IMR-90 (cell line): Measurements from ENCODE around the gene SGMS1. TPM values are rescaled to one million over a fixed set of nuclear protein-coding genes. Genes with fewer than 3 reads are reported as not detected.

ENCODE experiments used
- ATAC-seq: fragments of 200-7000 bp; cut with Tn5 transposase; 2 replicates; pipeline ENCODE4 v1.9.1; 2020; ENCODE audit warnings: low read depth, mild to moderate bottlenecking, moderate library complexity
- BruUV-seq: library from RNA; stranded (reverse); fragments of 400-500 nt; replicated peaks from 2 replicates; lab custom pipeline; 2021; lab: Mats Ljungman, UMichigan
- CTCF ChIA-PET: fragments of 300-600 bp; formaldehyde crosslinking; extraction: SDS; loops from one replicate; lab custom pipeline; 2021; ENCODE audit warnings: antibody characterized with exemption; lab: Yijun Ruan, JAX
- POLR2A ChIA-PET: fragments of 300-600 bp; sonication (Branson Sonifier 250); formaldehyde crosslinking; loops from one replicate; lab custom pipeline; 2022; ENCODE audit warnings: antibody characterized with exemption; ENCODE audit not compliant: unreplicated experiment; lab: Charles Lee
- DNase-seq: peaks from one replicate; pipeline ENCODE4 v3.0.0; 2013
- H2AFZ ChIP-seq: replicated peaks from 2 replicates; pipeline ENCODE3; 2013; ENCODE audit warnings: low read length, mild to moderate bottlenecking; ENCODE audit not compliant: poor library complexity
- H2AK5ac ChIP-seq: 2 replicates; pipeline ENCODE4 v1.6.1; 2013; ENCODE audit warnings: low read depth, low read length, inconsistent platforms
- H2AK9ac ChIP-seq: replicated peaks from 2 replicates; pipeline ENCODE3; 2013; ENCODE audit warnings: mild to moderate bottlenecking, low read depth, low read length, moderate library complexity; ENCODE audit not compliant: poor library complexity
- H2BK120ac ChIP-seq: 2 replicates; pipeline ENCODE4 v1.6.1; 2013; ENCODE audit warnings: low read depth, low read length, inconsistent platforms
- H2BK15ac ChIP-seq: 3 replicates; pipeline ENCODE4 v1.6.1; 2013; ENCODE audit warnings: low read depth, low read length, inconsistent platforms
- H2BK20ac ChIP-seq: 2 replicates; pipeline ENCODE4 v1.6.1; 2013; ENCODE audit warnings: low read depth, mild to moderate bottlenecking, inconsistent platforms, low read length, moderate library complexity
- H2BK5ac ChIP-seq: 2 replicates; pipeline ENCODE4 v1.6.1; 2013; ENCODE audit warnings: mild to moderate bottlenecking, low read depth, low read length, inconsistent platforms; ENCODE audit not compliant: poor library complexity, severe bottlenecking
- H3K14ac ChIP-seq: replicated peaks from 2 replicates; pipeline ENCODE4 v1.6.1; 2013; ENCODE audit warnings: low read depth, low read length, inconsistent platforms
- H3K18ac ChIP-seq: 2 replicates; pipeline ENCODE4 v1.6.1; 2013; ENCODE audit warnings: low read depth, low read length, control low read depth
- H3K23ac ChIP-seq: 2 replicates; pipeline ENCODE4 v1.6.1; 2013; ENCODE audit warnings: low read depth, low read length, inconsistent platforms
- H3K27ac ChIP-seq: 2 replicates; pipeline ENCODE4 v1.5.1; 2013; ENCODE audit warnings: mild to moderate bottlenecking, control low read depth, low read length; ENCODE audit not compliant: insufficient read depth
- H3K27me3 ChIP-seq: 2 replicates; pipeline ENCODE4 v1.6.1; 2013; ENCODE audit warnings: low read length; ENCODE audit not compliant: control insufficient read depth, insufficient read depth
- H3K36me3 ChIP-seq: 2 replicates; pipeline ENCODE4 v1.6.1; 2013; ENCODE audit warnings: low read length, mixed read lengths; ENCODE audit not compliant: control insufficient read depth, insufficient read depth
- H3K4ac ChIP-seq: 2 replicates; pipeline ENCODE4 v1.6.1; 2013; ENCODE audit warnings: low read depth, low read length, inconsistent platforms
- H3K4me1 ChIP-seq: 2 replicates; pipeline ENCODE4 v1.6.1; 2013; ENCODE audit warnings: low read length, mixed read lengths; ENCODE audit not compliant: control insufficient read depth, insufficient read depth
- H3K4me2 ChIP-seq: 2 replicates; pipeline ENCODE4 v1.6.1; 2013; ENCODE audit warnings: low read depth, mild to moderate bottlenecking, control low read depth, low read length, moderate library complexity
- H3K4me3 ChIP-seq: 2 replicates; pipeline ENCODE4 v1.5.1; 2013; ENCODE audit warnings: low read depth, mild to moderate bottlenecking, control low read depth, low read length, moderate library complexity; ENCODE audit not compliant: insufficient read depth
- H3K56ac ChIP-seq: 2 replicates; pipeline ENCODE4 v1.6.1; 2013; ENCODE audit warnings: low read length, inconsistent platforms; ENCODE audit not compliant: insufficient read depth; ENCODE audit errors: extremely low read depth
- H3K79me1 ChIP-seq, 2 experiments: 2 replicates each; pipeline ENCODE4 v1.6.1; 2013; ENCODE audit warnings: low read length in 2 of 2, inconsistent platforms in 1 of 2, low read depth in 1 of 2
- H3K9ac ChIP-seq: 2 replicates; pipeline ENCODE4 v1.6.1; 2013; ENCODE audit warnings: low read depth, low read length, control low read depth
- H3K9me1 ChIP-seq: 2 replicates; pipeline ENCODE4 v1.6.1; 2013; ENCODE audit warnings: low read length, inconsistent platforms; ENCODE audit not compliant: insufficient read depth
- H3K9me3 ChIP-seq: 2 replicates; pipeline ENCODE4 v1.6.1; 2013; ENCODE audit warnings: low read length; ENCODE audit not compliant: control insufficient read depth, insufficient read depth
- H4K20me1 ChIP-seq: 2 replicates; pipeline ENCODE4 v1.6.1; 2013; ENCODE audit warnings: low read length, inconsistent platforms; ENCODE audit not compliant: insufficient read depth
- H4K5ac ChIP-seq: 2 replicates; pipeline ENCODE4 v1.6.1; 2013; ENCODE audit warnings: mild to moderate bottlenecking, low read depth, low read length, control low read depth
- H4K8ac ChIP-seq, 2 experiments: 2 replicates each; pipeline ENCODE4 v1.6.1; 2013; ENCODE audit warnings: low read depth in 2 of 2, low read length in 2 of 2, control low read depth in 1 of 2, inconsistent platforms in 1 of 2
- H4K91ac ChIP-seq: 2 replicates; pipeline ENCODE4 v1.6.1; 2013; ENCODE audit warnings: low read depth, low read length, inconsistent platforms; ENCODE audit not compliant: insufficient read depth
- BHLHE40 ChIP-seq: fragments of 150-350 bp; IDR thresholded peaks from 2 replicates; pipeline ENCODE4 v1.6.1; 2016; ENCODE audit warnings: mild to moderate bottlenecking, low read depth, low read length
- MXI1 ChIP-seq: IDR thresholded peaks from 2 replicates; pipeline ENCODE4 v1.6.1; 2012; ENCODE audit warnings: low read depth, mild to moderate bottlenecking, low read length, moderate library complexity, borderline replicate concordance
- RAD21 ChIP-seq: IDR thresholded peaks from 2 replicates; pipeline ENCODE4 v1.6.1; 2012; ENCODE audit warnings: low read length, improper control_type of control experiment
- RFX5 ChIP-seq: IDR thresholded peaks from 2 replicates; pipeline ENCODE4 v1.8.0; 2012; ENCODE audit warnings: low read depth, mild to moderate bottlenecking, low read length, moderate library complexity
- WGBS, 2 experiments: methylation state at CpG; one replicate each; pipeline versions ENCODE4 v1.1.5 to v1.1.7; 2013; ENCODE audit warnings: missing lambda C conversion rate in 2 of 2; ENCODE audit not compliant: insufficient read length in 1 of 2; ENCODE audit errors: extremely low coverage in 2 of 2; 5-methylcytosine and 5-hydroxymethylcytosine counted together
- dilution Hi-C: fragments of 300-500 bp; cut with HindIII; formaldehyde crosslinking; loops from one replicate; pipeline ENCODE4 v1.14.3; 2018; ENCODE audit warnings: low sequenced_read_pairs; ENCODE audit not compliant: unreplicated experiment
- in situ Hi-C: fragments of 300-500 bp; cut with MboI; formaldehyde crosslinking; loops from 3 replicates; pipeline ENCODE4 v1.14.3; 2019; ENCODE audit warnings: low sequenced_read_pairs, inconsistent platforms, mixed read lengths
- intact Hi-C: fragments of 100-400 bp; cut with micrococcal nuclease; formaldehyde crosslinking; loops from 2 replicates; pipeline ENCODE4 v1.10.0; 2022
- polyA plus RNA-seq, 3 experiments: library from polyadenylated mRNA; depleted of rRNA; stranded (reverse); fragments of >200 nt; gene quantifications; 2 replicates each; pipeline ENCODE4 v1.2.3, GENCODE V29; 2012; ENCODE audit warnings: low replicate concordance in 1 of 3
- total RNA-seq: library from RNA; depleted of rRNA; stranded (reverse); fragments of >200 nt; gene quantifications from 2 replicates; pipeline ENCODE4 v1.2.3, GENCODE V29; 2012
- TF ChIP-seq, protein P1 (sequence below): conservative IDR thresholded peaks from 2 replicates; pipeline ENCODE4 v1.5.1; 2012; ENCODE audit warnings: mild to moderate bottlenecking, low read depth, low read length, improper control_type of control experiment

The SGMS1 gene
- total and polyA plus RNA-seq, 2 of the 4 experiments (the other 2 are of a cell fraction): 9.8 to 30.8 TPM

DNA sequence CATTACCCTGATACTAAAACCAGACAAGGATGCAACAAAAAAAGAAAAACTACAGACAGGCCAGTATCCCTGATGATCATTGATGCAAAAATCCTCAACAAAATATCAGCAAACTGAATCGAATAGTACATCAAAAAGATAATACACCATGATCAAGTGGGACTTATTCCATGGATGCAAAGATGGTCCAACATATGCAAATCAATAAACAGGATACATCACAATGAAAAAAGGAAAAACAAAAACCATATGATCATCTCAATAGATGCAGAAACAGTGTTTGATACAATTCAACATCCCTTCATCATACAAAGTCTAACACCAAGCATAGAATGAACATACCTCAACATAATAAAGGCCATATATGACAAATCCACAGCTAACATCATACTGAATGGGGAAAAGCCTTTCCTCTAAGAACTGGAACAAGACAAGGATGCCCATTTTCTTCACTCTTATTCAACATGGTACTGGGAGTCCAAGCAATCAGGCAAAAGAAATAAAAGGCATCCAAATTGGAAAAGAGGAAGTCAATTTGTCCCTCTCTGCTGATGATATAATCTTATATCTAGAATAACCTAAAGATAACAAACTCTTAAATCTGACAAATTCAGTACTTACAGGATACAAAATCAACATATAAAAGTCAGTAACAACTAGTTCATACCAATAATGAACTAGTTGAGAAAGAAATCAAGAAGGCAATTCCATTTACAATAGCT is 323.6 kb downstream of the SGMS1 start:
- ChIA-PET POLR2A (no interaction called here), CTCF (no interaction called here)
- Histone ChIP-seq H3K36me3 (no peaks in the 10 kb centered on the region), H2AFZ (no peak overlapping the region), H4K5ac (no peak overlapping the region), H3K27me3 (no peaks in the 10 kb centered on the region), H3K4me2 (no peak overlapping the region), H3K56ac (no peak overlapping the region), H3K23ac (no peak overlapping the region), H2AK9ac (no peak overlapping the region), H3K4ac (no peak overlapping the region), H4K91ac (no peak overlapping the region), H3K27ac (no peak overlapping the region), H3K9me3 (no peaks in the 10 kb centered on the region), H2BK20ac (no peak overlapping the region), H4K20me1 (no peaks in the 10 kb centered on the region), H2BK120ac (no peak overlapping the region), H2AK5ac (no peak overlapping the region), H4K8ac (no peak overlapping the region), H3K79me1 (no peaks in the 10 kb centered on the region), H2BK5ac (no peak overlapping the region), H2BK15ac (no peak overlapping the region), H3K14ac (no peak overlapping the region), H3K9ac (no peak overlapping the region), H3K9me1 (no peaks in the 10 kb centered on the region), H3K4me3 (no peak overlapping the region), H3K18ac (no peak overlapping the region), H3K4me1 (no peaks in the 10 kb centered on the region)
- ATAC-seq (no peak), DNase-seq (no peak)
- TF ChIP-seq RAD21: no peak
- no peak for TF ChIP-seq MXI1
- no peak for TF ChIP-seq BHLHE40
- TF ChIP-seq, protein P1, sequence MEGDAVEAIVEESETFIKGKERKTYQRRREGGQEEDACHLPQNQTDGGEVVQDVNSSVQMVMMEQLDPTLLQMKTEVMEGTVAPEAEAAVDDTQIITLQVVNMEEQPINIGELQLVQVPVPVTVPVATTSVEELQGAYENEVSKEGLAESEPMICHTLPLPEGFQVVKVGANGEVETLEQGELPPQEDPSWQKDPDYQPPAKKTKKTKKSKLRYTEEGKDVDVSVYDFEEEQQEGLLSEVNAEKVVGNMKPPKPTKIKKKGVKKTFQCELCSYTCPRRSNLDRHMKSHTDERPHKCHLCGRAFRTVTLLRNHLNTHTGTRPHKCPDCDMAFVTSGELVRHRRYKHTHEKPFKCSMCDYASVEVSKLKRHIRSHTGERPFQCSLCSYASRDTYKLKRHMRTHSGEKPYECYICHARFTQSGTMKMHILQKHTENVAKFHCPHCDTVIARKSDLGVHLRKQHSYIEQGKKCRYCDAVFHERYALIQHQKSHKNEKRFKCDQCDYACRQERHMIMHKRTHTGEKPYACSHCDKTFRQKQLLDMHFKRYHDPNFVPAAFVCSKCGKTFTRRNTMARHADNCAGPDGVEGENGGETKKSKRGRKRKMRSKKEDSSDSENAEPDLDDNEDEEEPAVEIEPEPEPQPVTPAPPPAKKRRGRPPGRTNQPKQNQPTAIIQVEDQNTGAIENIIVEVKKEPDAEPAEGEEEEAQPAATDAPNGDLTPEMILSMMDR: no peak
- TF ChIP-seq RFX5: no peak
- no TSS peak for BruUV-seq
- WGBS, 2 experiments: no CpG with 5 or more reads among the region's 1 CpG
- in situ Hi-C loops: no loop called here
- dilution Hi-C loops: no loop called here
- intact Hi-C loops: no loop called here
